Panc1 (cell line): Measurements from ENCODE around the gene KIF26B. TPM values are rescaled to one million over a fixed set of nuclear protein-coding genes. Genes with fewer than 3 reads are reported as not detected.

ENCODE experiments used
- ATAC-seq: fragments of 200-7000 bp; cut with Tn5 transposase; 2 replicates; pipeline ENCODE4 v1.9.1; 2020; ENCODE audit warnings: mild to moderate bottlenecking, moderate library complexity
- BruUV-seq: library from RNA; stranded (reverse); fragments of 400-500 nt; replicated peaks from 2 replicates; lab custom pipeline; 2021; lab: Mats Ljungman, UMichigan
- CTCF ChIA-PET: fragments of 300-600 bp; sonication (Branson Sonifier 250); formaldehyde crosslinking; loops from one replicate; lab custom pipeline; 2022; ENCODE audit warnings: antibody characterized with exemption; lab: Charles Lee
- POLR2A ChIA-PET: fragments of 300-600 bp; sonication (Branson Sonifier 250); formaldehyde crosslinking; loops from one replicate; lab custom pipeline; 2022; ENCODE audit warnings: antibody characterized with exemption; lab: Charles Lee
- DNase-seq: peaks from one replicate; pipeline ENCODE4 v3.0.0-alpha.2; 2010; ENCODE audit warnings: low read depth, low spot score
- H3K27ac ChIP-seq: 2 replicates; pipeline ENCODE4 v1.5.1; 2011; ENCODE audit warnings: mild to moderate bottlenecking, low read length, inconsistent platforms
- H3K27me3 ChIP-seq: fragments of 200-500 bp; sonication (Bioruptor generic); 2 replicates; pipeline ENCODE4 v1.6.0; 2014; ENCODE audit warnings: low read length, inconsistent platforms; ENCODE audit not compliant: control insufficient read depth, insufficient read depth
- H3K36me3 ChIP-seq: fragments of 200-500 bp; sonication (Bioruptor generic); 2 replicates; pipeline ENCODE4 v1.5.1; 2014; ENCODE audit warnings: inconsistent platforms, mild to moderate bottlenecking, low read length, moderate library complexity; ENCODE audit not compliant: control insufficient read depth, insufficient read depth
- H3K4me1 ChIP-seq: 2 replicates; pipeline ENCODE4 v1.5.1; 2011; ENCODE audit warnings: inconsistent platforms, mild to moderate bottlenecking, low read length, moderate library complexity; ENCODE audit not compliant: control insufficient read depth, insufficient read depth
- H3K4me3 ChIP-seq, 2 experiments: 2 replicates each; pipeline ENCODE4 v1.5.1; 2011 to 2012; ENCODE audit warnings: low read depth in 2 of 2, low read length in 2 of 2, mild to moderate bottlenecking in 2 of 2, inconsistent platforms in 1 of 2, moderate library complexity in 1 of 2
- H3K9me3 ChIP-seq: fragments of 200-500 bp; sonication (Bioruptor generic); 2 replicates; pipeline ENCODE4 v1.5.1; 2014; ENCODE audit warnings: low read depth, mild to moderate bottlenecking, inconsistent platforms, low read length, moderate library complexity; ENCODE audit not compliant: control insufficient read depth, insufficient read depth
- POLR2AphosphoS5 ChIP-seq: IDR thresholded peaks from 2 replicates; pipeline ENCODE4 v1.6.1; 2012; ENCODE audit warnings: mild to moderate bottlenecking, low read depth, low read length, moderate library complexity
- SIN3A ChIP-seq: IDR thresholded peaks from 2 replicates; pipeline ENCODE4 v1.6.1; 2012; ENCODE audit warnings: low read depth, mild to moderate bottlenecking, low read length, moderate library complexity, borderline replicate concordance; ENCODE audit not compliant: insufficient read depth
- TCF7L2 ChIP-seq: IDR thresholded peaks from 2 replicates; pipeline ENCODE4 v1.6.1; 2011; ENCODE audit warnings: mild to moderate bottlenecking, low read depth, low read length, inconsistent platforms
- in situ Hi-C: cut with HindIII; loops from 2 replicates; pipeline ENCODE4 v1.10.0; 2016; ENCODE audit warnings: low sequenced_read_pairs, low pct_unique_long_range_greater_than_20kb
- intact Hi-C: fragments of 100-400 bp; cut with micrococcal nuclease; formaldehyde crosslinking; loops from one replicate; pipeline ENCODE4 v1.10.0; 2022; ENCODE audit not compliant: unreplicated experiment
- total RNA-seq: library from RNA; stranded (reverse); gene quantifications from one replicate; pipeline ENCODE4 v1.2.1, GENCODE V29; 2021; ENCODE audit not compliant: unreplicated experiment
- TF ChIP-seq, protein P1 (sequence below): fragments of 450-650 bp; IDR thresholded peaks from 2 replicates; pipeline ENCODE4 v1.5.1; 2017; ENCODE audit warnings: mild to moderate bottlenecking
- TF ChIP-seq, protein P2 (sequence below), 2 experiments: IDR thresholded peaks; 2 replicates each; pipeline ENCODE4 v1.6.1; 2011 to 2012; ENCODE audit warnings: low read depth in 2 of 2, control low read depth in 1 of 2, low read length in 1 of 2, mild to moderate bottlenecking in 1 of 2, moderate library complexity in 1 of 2; ENCODE audit not compliant: insufficient read depth in 1 of 2

KIF26B gene
- total RNA-seq, 1 experiment from 2014 or later = 0.33 TPM

DNA sequence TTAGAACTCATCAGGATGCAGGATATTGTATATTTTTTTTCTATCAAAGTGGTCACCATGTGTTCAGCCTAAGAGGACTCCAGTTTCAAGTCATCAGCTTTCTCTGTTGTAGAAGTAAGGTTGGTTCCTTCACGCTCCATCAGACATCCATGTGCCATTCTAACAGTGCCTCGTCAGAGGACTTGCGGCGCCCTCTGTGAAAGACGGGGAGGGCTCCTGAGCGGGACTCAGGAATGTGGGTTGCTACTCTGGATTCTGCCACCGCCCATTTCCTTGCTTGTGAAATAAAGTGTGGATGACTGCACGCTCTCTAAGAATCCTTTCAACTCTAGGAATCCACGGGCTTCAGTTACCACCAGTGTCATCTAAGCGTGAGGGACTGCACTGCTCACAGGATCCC is 593.5 kb downstream of the KIF26B start:
- TF ChIP-seq POLR2AphosphoS5 (no peak), SIN3A (no peak)
- TF ChIP-seq, protein P1, sequence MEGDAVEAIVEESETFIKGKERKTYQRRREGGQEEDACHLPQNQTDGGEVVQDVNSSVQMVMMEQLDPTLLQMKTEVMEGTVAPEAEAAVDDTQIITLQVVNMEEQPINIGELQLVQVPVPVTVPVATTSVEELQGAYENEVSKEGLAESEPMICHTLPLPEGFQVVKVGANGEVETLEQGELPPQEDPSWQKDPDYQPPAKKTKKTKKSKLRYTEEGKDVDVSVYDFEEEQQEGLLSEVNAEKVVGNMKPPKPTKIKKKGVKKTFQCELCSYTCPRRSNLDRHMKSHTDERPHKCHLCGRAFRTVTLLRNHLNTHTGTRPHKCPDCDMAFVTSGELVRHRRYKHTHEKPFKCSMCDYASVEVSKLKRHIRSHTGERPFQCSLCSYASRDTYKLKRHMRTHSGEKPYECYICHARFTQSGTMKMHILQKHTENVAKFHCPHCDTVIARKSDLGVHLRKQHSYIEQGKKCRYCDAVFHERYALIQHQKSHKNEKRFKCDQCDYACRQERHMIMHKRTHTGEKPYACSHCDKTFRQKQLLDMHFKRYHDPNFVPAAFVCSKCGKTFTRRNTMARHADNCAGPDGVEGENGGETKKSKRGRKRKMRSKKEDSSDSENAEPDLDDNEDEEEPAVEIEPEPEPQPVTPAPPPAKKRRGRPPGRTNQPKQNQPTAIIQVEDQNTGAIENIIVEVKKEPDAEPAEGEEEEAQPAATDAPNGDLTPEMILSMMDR = no peak
- no peaks in the 10 kb centered on the region for H3K9me3 ChIP-seq
- H3K4me3 ChIP-seq = no peak overlapping the region
- POLR2A ChIA-PET = no interaction called here
- DNase-seq (no peak), ATAC-seq (no peak)
- in situ Hi-C loops (no loop called here), intact Hi-C loops (no loop called here)
- no peaks in the 10 kb centered on the region for H3K27me3 ChIP-seq
- CTCF ChIA-PET = interaction anchor here (0.7 kb wide), 1 partner anchor 35 kb away, joined by 7 read pairs; no protein-coding TSS in a partner anchor
- no peak overlapping the region for H3K27ac ChIP-seq
- H3K4me1 ChIP-seq = no peaks in the 10 kb centered on the region
- no TSS peak for BruUV-seq
- no peaks in the 10 kb centered on the region for H3K36me3 ChIP-seq

DNA sequence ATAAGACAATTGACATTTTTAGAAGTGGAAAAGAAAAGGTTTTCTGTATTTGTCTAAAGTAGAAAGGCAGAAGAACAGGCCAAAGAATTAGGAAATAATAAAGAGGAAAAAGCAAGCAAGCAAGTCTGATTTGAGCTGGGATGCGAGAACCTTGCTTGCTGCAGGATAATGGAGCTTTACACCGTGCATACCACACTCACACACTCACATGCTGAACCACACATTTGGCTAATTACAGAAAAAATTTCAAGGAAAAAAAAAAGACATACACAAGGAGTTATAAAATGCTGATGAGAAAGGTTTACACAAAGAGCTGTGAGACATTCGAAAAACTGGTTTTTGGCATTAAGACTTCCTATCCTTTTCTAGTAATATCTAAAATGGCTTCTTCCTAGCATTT is 593.9 kb downstream of the KIF26B start:
- ChIA-PET CTCF (no interaction called here), POLR2A (no interaction called here)
- in situ Hi-C loops = no loop called here
- ATAC-seq = no peak
- intact Hi-C loops = no loop called here
- Histone ChIP-seq H3K27me3 (no peaks in the 10 kb centered on the region), H3K4me1 (no peaks in the 10 kb centered on the region), H3K27ac (no peak overlapping the region), H3K9me3 (no peaks in the 10 kb centered on the region), H3K36me3 (no peaks in the 10 kb centered on the region), H3K4me3 (no peak overlapping the region)
- TF ChIP-seq, protein P1 = no peak
- TF ChIP-seq SIN3A = no peak
- TF ChIP-seq POLR2AphosphoS5 = no peak
- TF ChIP-seq, protein P2, sequence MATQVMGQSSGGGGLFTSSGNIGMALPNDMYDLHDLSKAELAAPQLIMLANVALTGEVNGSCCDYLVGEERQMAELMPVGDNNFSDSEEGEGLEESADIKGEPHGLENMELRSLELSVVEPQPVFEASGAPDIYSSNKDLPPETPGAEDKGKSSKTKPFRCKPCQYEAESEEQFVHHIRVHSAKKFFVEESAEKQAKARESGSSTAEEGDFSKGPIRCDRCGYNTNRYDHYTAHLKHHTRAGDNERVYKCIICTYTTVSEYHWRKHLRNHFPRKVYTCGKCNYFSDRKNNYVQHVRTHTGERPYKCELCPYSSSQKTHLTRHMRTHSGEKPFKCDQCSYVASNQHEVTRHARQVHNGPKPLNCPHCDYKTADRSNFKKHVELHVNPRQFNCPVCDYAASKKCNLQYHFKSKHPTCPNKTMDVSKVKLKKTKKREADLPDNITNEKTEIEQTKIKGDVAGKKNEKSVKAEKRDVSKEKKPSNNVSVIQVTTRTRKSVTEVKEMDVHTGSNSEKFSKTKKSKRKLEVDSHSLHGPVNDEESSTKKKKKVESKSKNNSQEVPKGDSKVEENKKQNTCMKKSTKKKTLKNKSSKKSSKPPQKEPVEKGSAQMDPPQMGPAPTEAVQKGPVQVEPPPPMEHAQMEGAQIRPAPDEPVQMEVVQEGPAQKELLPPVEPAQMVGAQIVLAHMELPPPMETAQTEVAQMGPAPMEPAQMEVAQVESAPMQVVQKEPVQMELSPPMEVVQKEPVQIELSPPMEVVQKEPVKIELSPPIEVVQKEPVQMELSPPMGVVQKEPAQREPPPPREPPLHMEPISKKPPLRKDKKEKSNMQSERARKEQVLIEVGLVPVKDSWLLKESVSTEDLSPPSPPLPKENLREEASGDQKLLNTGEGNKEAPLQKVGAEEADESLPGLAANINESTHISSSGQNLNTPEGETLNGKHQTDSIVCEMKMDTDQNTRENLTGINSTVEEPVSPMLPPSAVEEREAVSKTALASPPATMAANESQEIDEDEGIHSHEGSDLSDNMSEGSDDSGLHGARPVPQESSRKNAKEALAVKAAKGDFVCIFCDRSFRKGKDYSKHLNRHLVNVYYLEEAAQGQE (IDR thresholded peaks at IDR 0.05; ENCODE audit: insufficient read depth in 1 of 2, low read depth in 2 of 2, low read length in 1 of 2) = no peak
- TF ChIP-seq TCF7L2 = no peak
- DNase-seq = no peak
- no TSS peak for BruUV-seq
